Right lung (tissue), 5 donors: ENCODE measurements around the gene MNS1. TPM values are rescaled to one million over a fixed set of nuclear protein-coding genes. Genes with fewer than 3 reads are reported as not detected.

Experiments used
- polyA plus RNA-seq, 5 donors: library from polyadenylated mRNA; unstranded; fragments of 120-200 nt; gene quantifications; one replicate each; pipeline versions ENCODE4 v1.2.1 to v1.2.3, GENCODE V29; 2013; ENCODE audit warnings: inconsistent platforms in 1 of 5, low replicate concordance in 1 of 5; ENCODE audit not compliant: insufficient read length in 5 of 5, insufficient read depth in 1 of 5

MNS1 gene
- polyA plus RNA-seq, 5 donors, result 12.3 to 30.3 (median 21.8) TPM

Other genes with a start within 250 kb of the MNS1 start
- 10 to 100 TPM; 14.1 to 27.9 (median 24.8) TPM for gene RFX7, start 221.3 kb downstream of the MNS1 start, polyA plus RNA-seq
- gene TEX9, start 99.7 kb downstream of the MNS1 start, polyA plus RNA-seq, result 10 to 100 TPM; 13.9 to 22.2 (median 20.4) TPM